Coronary artery (tissue), 2 donors: ENCODE data around the gene SEPTIN3.

Source experiments
- DNase-seq: peaks from one replicate; pipeline ENCODE4 v3.0.0-alpha.2; 2017; ENCODE audit warnings: low spot score
- H3K27ac ChIP-seq, 2 donors: fragments of 200-600 bp; sonication (generic); one replicate each; pipeline ENCODE4 v1.5.1; 2016 to 2019
- H3K4me3 ChIP-seq: fragments of 200-600 bp; sonication (generic); 2 replicates; pipeline ENCODE4 v1.5.1; 2016; ENCODE audit warnings: mild to moderate bottlenecking, moderate library complexity
- CTCF ChIP-seq: fragments of 200-600 bp; sonication (generic); IDR thresholded peaks from one replicate; pipeline ENCODE4 v1.5.1; 2019; ENCODE audit warnings: antibody characterized with exemption

Gene SEPTIN3

DNA sequence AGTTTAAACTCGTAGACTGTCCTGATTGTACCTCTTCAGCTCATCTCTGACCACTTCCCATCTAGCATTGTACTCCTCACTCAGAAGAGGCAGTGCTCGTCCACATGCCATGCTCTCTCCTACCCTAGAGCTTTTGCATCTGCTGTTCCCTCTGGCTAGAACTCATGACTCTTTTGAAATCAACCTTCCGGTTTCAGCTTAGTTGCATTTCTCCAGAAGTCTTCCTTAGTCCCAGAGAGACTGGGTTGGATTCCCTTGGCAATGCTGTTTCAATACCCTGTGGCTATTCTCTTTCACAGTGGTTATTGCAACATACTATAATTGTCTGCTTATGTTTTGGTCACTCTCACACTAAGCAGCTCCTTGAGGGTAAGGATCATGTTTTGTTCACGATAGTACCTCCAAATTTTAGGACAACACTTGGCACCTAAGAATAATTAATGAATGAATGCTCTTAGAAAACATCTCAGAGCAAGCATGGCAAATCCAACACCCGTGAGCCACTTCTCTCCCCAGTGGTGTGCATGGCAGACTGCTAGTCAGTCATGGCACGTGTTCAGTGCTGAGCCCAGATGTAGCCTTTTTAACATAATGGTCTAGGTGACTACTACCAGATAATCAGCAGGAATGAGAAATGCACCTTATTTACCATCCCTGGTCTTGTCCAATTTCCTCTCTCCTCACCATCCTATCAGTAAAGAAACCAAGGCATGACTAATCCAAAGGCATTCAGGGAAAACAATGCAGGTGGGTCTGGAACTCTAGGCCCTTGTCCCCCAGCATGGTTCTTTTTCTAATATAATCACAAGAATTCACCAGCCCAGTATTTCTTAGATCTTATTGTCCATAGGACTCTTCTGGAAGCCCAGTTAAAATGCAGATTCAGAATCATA is 14.5 kb downstream of the SEPTIN3 start:
- Histone ChIP-seq H3K27ac (no peak overlapping the region), H3K4me3 (no peak overlapping the region)
- no peak for DNase-seq
- no peak for TF ChIP-seq CTCF

DNA sequence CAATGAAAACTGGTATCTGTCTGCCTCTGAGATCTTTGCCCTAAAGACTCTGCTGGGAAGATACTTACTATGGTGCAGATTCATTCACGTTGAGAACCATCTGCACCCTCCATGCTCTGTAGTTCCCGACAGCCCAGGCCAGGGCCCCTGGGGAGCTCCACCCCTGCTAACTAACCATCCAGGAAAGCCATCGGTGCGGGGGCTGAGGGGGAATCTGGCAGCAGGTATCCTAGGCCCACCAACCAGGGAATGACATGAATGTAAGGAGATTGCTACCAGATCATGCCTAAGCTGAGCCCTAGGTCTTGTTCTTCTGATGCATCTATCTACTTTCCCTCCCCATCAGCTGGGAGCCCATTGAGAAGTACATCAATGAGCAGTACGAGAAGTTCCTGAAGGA is 18.0 kb downstream of the SEPTIN3 start:
- H3K4me3 ChIP-seq, result no peak overlapping the region
- H3K27ac ChIP-seq, result no peak overlapping the region
- no peak for DNase-seq
- TF ChIP-seq CTCF, result no peak

DNA sequence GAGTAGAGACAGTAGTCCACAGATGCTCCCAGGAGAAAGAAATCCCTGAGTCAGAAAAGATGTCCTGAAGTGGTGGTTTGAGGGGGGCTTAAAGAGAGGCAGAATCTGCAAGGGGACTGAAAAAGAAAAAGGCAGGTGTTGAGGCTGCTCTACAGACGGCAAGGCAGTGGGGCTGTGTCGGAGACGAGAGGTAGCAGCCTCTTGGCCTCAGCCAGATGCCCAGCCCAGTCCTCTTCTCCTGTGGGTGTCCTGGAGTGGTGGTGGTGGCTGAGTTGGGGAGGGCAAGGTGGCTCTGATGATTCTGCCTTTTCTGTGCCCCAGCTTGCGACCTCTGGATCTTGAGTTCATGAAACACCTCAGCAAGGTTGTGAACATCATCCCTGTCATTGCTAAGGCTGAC is 20.0 kb downstream of the SEPTIN3 start:
- TF ChIP-seq CTCF, result no peak
- Histone ChIP-seq H3K4me3 (no peak overlapping the region), H3K27ac (no peak overlapping the region)
- DNase-seq, result no peak

GRCh38 chr22:41991111-41991510 is 21.9 kb downstream of the SEPTIN3 start:
- DNase-seq, result no peak

DNA sequence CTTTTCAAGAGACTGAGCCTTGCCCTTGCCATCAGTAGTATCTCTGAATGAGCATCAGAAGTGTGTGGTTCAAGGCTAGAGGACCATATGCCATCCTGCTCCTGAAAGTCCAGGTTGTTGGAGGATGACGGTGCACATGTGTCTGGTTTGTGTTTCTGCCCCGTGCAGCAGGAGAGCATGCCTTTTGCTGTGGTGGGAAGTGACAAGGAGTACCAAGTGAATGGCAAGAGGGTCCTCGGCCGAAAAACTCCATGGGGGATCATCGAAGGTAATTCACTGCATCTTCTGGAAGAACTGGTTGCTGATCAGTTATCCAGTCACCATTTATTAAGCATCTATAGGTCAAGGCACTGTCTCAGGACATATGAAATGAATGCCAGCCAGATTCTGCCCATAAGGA is 23.3 kb downstream of the SEPTIN3 start:
- Histone ChIP-seq H3K4me3 (no peak overlapping the region), H3K27ac (no peak overlapping the region)
- DNase-seq, result no peak
- TF ChIP-seq CTCF, result no peak

More at GRCh38 chr22:41991111-41991510, 21.9 kb downstream of the SEPTIN3 start:
- H3K4me3 ChIP-seq, result no peak overlapping the region
- no peak for TF ChIP-seq CTCF
- no peak overlapping the region for H3K27ac ChIP-seq

GRCh38 chr22:41995211-41995610 is 26.0 kb downstream of the SEPTIN3 start:
- Histone ChIP-seq H3K27ac (no peak overlapping the region), H3K4me3 (no peak overlapping the region)
- no peak for DNase-seq
- no peak for TF ChIP-seq CTCF

DNA sequence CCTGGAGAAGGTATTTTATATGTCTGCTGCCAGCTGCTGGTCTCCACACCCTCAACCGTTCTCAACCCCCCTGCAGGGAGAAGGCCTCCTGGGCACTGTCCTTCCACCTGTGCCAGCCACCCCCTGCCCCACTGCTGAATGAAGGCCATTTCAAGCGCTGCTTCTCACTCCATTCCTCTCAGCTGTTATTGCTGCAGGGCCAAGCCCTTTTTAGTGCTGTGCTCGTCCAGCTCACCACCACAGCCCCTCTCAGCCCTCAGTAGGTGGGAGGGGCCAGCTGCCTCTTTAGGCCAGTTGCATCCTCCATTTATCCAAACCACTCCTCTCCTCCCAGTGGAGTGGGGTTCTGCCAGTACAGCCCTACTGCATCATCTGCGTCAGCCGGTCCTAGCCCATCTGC is 27.6 kb downstream of the SEPTIN3 start:
- no peak for DNase-seq
- H3K4me3 ChIP-seq, result no peak overlapping the region
- H3K27ac ChIP-seq, result no peak overlapping the region
- no peak for TF ChIP-seq CTCF
